Mesothelial cell of epicardium (in vitro differentiated cells): Measurements from ENCODE around the gene CLDN4. TPM values are rescaled to one million over a fixed set of nuclear protein-coding genes. Genes with fewer than 3 reads are reported as not detected.

Experiments
- DNase-seq, 2 experiments: peaks; one replicate each; pipeline ENCODE4 v3.0.0; 2021; ENCODE audit warnings: low spot score in 2 of 2; ENCODE audit not compliant: unreplicated experiment in 2 of 2
- H3K27ac Mint-ChIP-seq: 2 replicates; pipeline ENCODE4 v1.8.0; 2021; ENCODE audit warnings: mixed read lengths
- H3K27me3 Mint-ChIP-seq: 2 replicates; pipeline ENCODE4 v1.8.0; 2021; ENCODE audit warnings: low read depth, mixed read lengths
- H3K36me3 Mint-ChIP-seq: 2 replicates; pipeline ENCODE4 v1.8.0; 2021; ENCODE audit warnings: mixed read lengths
- H3K4me1 Mint-ChIP-seq: 2 replicates; pipeline ENCODE4 v1.8.0; 2021; ENCODE audit warnings: mixed read lengths
- H3K4me3 Mint-ChIP-seq: 2 replicates; pipeline ENCODE4 v1.8.0; 2021; ENCODE audit warnings: mild to moderate bottlenecking, moderate library complexity, mixed read lengths
- H3K9me3 Mint-ChIP-seq: 2 replicates; pipeline ENCODE4 v1.8.0; 2021; ENCODE audit warnings: mixed read lengths
- CTCF ChIP-seq: fragments of 200-600 bp; sonication (generic); IDR thresholded peaks from one replicate; pipeline ENCODE4 v1.5.0; 2021; ENCODE audit warnings: antibody characterized with exemption; ENCODE audit not compliant: unreplicated experiment
- total RNA-seq: library from RNA; stranded (reverse); gene quantifications from 3 replicates; pipeline ENCODE4 v1.2.1, GENCODE V29; 2021

Gene CLDN4
- total RNA-seq, 1 donor from 2014 or later = 165 TPM

DNA sequence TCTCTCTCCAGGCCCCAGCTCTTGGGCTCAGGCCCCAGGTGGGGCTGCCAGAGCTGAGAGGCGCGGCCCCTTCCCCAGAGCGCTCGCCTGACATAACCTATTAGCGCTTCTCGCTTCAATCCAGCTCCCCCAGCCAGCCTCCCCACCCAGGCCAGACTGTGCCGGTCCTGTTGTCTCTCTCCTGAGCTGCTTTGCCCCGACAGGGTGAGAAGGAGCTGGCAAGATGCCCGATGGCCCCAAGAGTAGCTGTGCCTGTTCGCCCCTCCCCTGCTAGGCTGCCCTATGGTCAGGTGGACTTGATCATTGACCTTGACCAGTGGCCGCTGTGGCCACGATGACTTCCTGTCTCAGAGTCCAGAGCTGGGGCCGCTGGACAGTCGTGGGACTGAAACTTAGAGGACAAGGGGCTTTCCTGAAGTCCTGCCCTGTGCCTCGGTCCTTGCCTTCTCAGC, 39.3 kb downstream of the CLDN4 start:
- no peak for TF ChIP-seq CTCF
- H3K36me3 Mint-ChIP-seq = no peaks in the 10 kb centered on the region
- H3K27me3 Mint-ChIP-seq = no peaks in the 10 kb centered on the region
- H3K4me3 Mint-ChIP-seq = no peak overlapping the region
- no peaks in the 10 kb centered on the region for H3K9me3 Mint-ChIP-seq
- H3K4me1 Mint-ChIP-seq = peaks cover 12% of the 10 kb centered on the region
- DNase-seq = no peak
- H3K27ac Mint-ChIP-seq = peak overlapping the region; percentile 64

DNA sequence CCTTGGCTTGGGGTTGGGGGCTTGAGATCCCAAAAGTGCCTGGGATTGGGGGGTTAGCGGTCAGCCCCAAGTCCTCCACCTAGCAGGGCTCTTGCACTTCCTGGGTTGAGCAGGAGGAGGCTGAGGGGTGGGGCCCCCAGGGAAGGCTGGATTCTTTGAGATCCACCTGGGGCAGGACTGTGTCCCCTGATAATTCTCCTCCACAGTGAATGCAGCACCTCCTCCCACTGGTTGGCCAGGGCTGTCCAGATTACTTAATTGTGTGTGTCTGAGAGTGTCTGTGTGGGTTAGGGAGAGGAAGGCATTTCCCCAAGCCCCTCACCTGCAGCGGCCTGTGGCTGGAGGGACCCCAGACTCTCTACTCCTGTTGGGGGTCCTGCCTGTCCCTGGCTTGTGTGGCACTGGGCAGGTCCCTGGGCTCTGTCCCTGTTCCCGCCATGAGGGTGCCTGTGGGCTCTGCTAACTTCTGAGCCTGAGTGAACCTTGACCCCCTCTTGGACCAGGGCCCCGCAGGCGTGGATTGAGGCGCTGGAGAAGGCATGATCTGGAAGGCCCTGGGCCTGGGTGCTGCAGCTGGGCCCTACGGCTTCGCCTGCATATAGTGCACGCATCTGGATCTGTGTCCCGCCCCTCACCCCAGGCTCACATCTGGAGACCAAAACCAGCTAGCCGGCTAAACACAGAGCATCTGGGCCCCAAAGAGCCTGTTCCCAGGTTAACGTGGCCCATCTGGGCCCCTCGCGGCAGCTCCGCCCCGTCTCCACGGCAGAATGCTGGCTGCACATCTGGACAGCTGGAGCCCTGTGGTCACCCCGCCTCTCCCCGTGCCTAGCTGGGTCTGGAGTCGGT, 40.6 kb downstream of the CLDN4 start:
- H3K9me3 Mint-ChIP-seq = no peaks in the 10 kb centered on the region
- H3K36me3 Mint-ChIP-seq = no peaks in the 10 kb centered on the region
- no peak for TF ChIP-seq CTCF
- H3K27me3 Mint-ChIP-seq = no peaks in the 10 kb centered on the region
- no peak overlapping the region for H3K27ac Mint-ChIP-seq
- peaks cover 12% of the 10 kb centered on the region for H3K4me1 Mint-ChIP-seq
- H3K4me3 Mint-ChIP-seq = no peak overlapping the region
- no peak for DNase-seq

GRCh38 chr7:73872056-73872908, 41.5 kb downstream of the CLDN4 start:
- Mint-ChIP-seq H3K27ac (no peak overlapping the region), H3K36me3 (no peaks in the 10 kb centered on the region)

GRCh38 chr7:73876361-73876760, 45.6 kb downstream of the CLDN4 start:
- Mint-ChIP-seq H3K36me3 (no peaks in the 10 kb centered on the region), H3K27ac (no peak overlapping the region), H3K4me3 (no peak overlapping the region), H3K4me1 (peaks cover 15% of the 10 kb centered on the region), H3K27me3 (peaks cover 12% of the 10 kb centered on the region), H3K9me3 (no peaks in the 10 kb centered on the region)
- TF ChIP-seq CTCF = no peak
- no peak for DNase-seq

More at GRCh38 chr7:73872056-73872908, 41.5 kb downstream of the CLDN4 start:
- no peak for DNase-seq
- Mint-ChIP-seq H3K4me3 (no peak overlapping the region), H3K27me3 (no peaks in the 10 kb centered on the region), H3K4me1 (peaks cover 12% of the 10 kb centered on the region), H3K9me3 (no peaks in the 10 kb centered on the region)
- TF ChIP-seq CTCF = no peak

DNA sequence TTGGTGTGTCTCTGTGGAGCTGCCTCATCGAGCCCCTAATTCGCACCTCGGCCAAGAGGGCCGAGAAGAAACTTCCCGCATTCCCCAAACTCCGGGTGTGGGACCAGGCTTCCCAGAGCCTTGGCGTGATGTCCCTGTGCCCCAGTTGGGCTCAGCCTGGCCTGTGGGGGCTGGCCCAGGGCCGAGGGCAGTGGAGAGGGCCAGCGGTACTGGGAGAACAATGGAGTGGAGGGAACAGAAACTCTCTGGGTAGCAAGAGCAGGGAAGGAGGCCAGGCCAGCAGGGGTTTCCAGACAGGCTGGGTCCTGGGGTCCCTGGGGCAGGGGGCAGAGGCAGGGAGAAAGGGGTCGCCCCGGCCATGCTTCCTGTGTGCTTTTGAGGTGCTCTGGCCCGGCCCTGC, 46.2 kb downstream of the CLDN4 start:
- Mint-ChIP-seq H3K27ac (no peak overlapping the region), H3K9me3 (no peaks in the 10 kb centered on the region), H3K27me3 (peaks cover 13% of the 10 kb centered on the region), H3K4me3 (no peak overlapping the region), H3K4me1 (peaks cover 15% of the 10 kb centered on the region), H3K36me3 (no peaks in the 10 kb centered on the region)
- no peak for DNase-seq
- no peak for TF ChIP-seq CTCF
